Common myeloid progenitor, CD34-positive (primary cell): ENCODE results near the gene ZBTB12.
A peak's percentile ranks its signal among the peaks of the same experiment; 100 is the strongest.
"Not testable (repeated sequence)": the region's sequence is repeated elsewhere in the genome, so short reads cannot be mapped to it uniquely, and the experiment has no call there.

ENCODE experiments used
- CTCF ChIA-PET: fragments of 350-600 bp; sonication (Branson Sonifier 250); formaldehyde crosslinking; loops from one replicate; lab custom pipeline; 2021; ENCODE audit warnings: antibody characterized with exemption; lab: Charles Lee
- POLR2A ChIA-PET: fragments of 350-600 bp; sonication (Branson Sonifier 250); formaldehyde crosslinking; loops from one replicate; lab custom pipeline; 2021; ENCODE audit warnings: antibody characterized with exemption; lab: Charles Lee
- DNase-seq, 3 donors: peaks; one replicate each; pipeline versions ENCODE4 v3.0.0 to v3.0.0-alpha.2; 2013
- H3K27ac ChIP-seq, 2 experiments: 1 replicate in 1 of 2; 2 replicates in 1 of 2; pipeline ENCODE4 v1.7.0; 2013; ENCODE audit warnings: inconsistent platforms in 2 of 2, low read length in 2 of 2, mild to moderate bottlenecking in 2 of 2, low read depth in 1 of 2, moderate library complexity in 1 of 2; ENCODE audit not compliant: severe bottlenecking in 2 of 2, insufficient read depth in 1 of 2, poor library complexity in 1 of 2
- H3K27me3 ChIP-seq, 5 experiments: replicated peaks in 2 of 5; 1 replicate in 3 of 5; 2 replicates in 2 of 5; pipeline versions ENCODE4 v1.6.1 to v1.7.0; 2013; ENCODE audit warnings: low read length in 4 of 5, mild to moderate bottlenecking in 2 of 5, moderate library complexity in 2 of 5, inconsistent platforms in 1 of 5; ENCODE audit not compliant: insufficient read depth in 5 of 5, control insufficient read depth in 4 of 5
- H3K36me3 ChIP-seq, 4 experiments: 1 replicate in 2 of 4; 2 replicates in 2 of 4; pipeline versions ENCODE4 v1.6.1 to v1.7.0; 2013; ENCODE audit warnings: low read length in 3 of 4, control low read depth in 1 of 4, mild to moderate bottlenecking in 1 of 4; ENCODE audit not compliant: control insufficient read depth in 4 of 4, insufficient read depth in 4 of 4
- H3K4me1 ChIP-seq, 4 experiments: 1 replicate in 3 of 4; 2 replicates in 1 of 4; pipeline versions ENCODE4 v1.6.1 to v1.7.1; 2013; ENCODE audit warnings: low read length in 3 of 4, mild to moderate bottlenecking in 3 of 4, control low read depth in 1 of 4, inconsistent platforms in 1 of 4, moderate library complexity in 1 of 4; ENCODE audit not compliant: control insufficient read depth in 4 of 4, insufficient read depth in 4 of 4; ENCODE audit errors: control extremely low read depth in 1 of 4
- H3K4me3 ChIP-seq, 7 experiments: 1 replicate in 4 of 7; 2 replicates in 3 of 7; pipeline versions ENCODE4 v1.5.1 to v1.7.0; 2013; ENCODE audit warnings: mild to moderate bottlenecking in 7 of 7, low read length in 6 of 7, moderate library complexity in 6 of 7, inconsistent platforms in 2 of 7, low read depth in 2 of 7, control low read depth in 1 of 7; ENCODE audit not compliant: insufficient read depth in 4 of 7, control insufficient read depth in 1 of 7; ENCODE audit errors: extremely low read depth in 1 of 7
- H3K9me3 ChIP-seq, 5 experiments: 1 replicate in 4 of 5; 2 replicates in 1 of 5; pipeline versions ENCODE4 v1.6.1 to v1.7.1; 2013; ENCODE audit warnings: low read length in 4 of 5, mild to moderate bottlenecking in 2 of 5, inconsistent platforms in 1 of 5, low read depth in 1 of 5, moderate library complexity in 1 of 5; ENCODE audit not compliant: control insufficient read depth in 4 of 5, insufficient read depth in 2 of 5; ENCODE audit errors: control extremely low read depth in 1 of 5
- WGBS: methylation state at CpG from one replicate; pipeline ENCODE4 v1.1.5; 2013; ENCODE audit not compliant: insufficient coverage; 5-methylcytosine and 5-hydroxymethylcytosine counted together

The ZBTB12 gene

GRCh38 chr6:31909298-31909697, 7.4 kb upstream of the ZBTB12 start:
- not testable (repeated sequence) for DNase-seq, H3K27me3 ChIP-seq, H3K36me3 ChIP-seq, H3K9me3 ChIP-seq, H3K27ac ChIP-seq, H3K4me3 ChIP-seq
- H3K4me1 ChIP-seq: peaks cover 0 to 15% (median 0%) of the 10 kb centered on the region in 4 experiments
- 100% methylated on average over 3 of the region's 7 CpGs for WGBS
- ChIA-PET CTCF (interaction anchor here (0.7 to 1.6 kb wide), 2 partner anchors 9 to 13 kb away, joined by 3 read pairs; no protein-coding TSS in a partner anchor), POLR2A (interaction anchor here (0.6 kb wide), 1 partner anchor 12 kb away, joined by 3 read pairs; the partner anchor contains the start of gene EHMT2)

GRCh38 chr6:31908791-31909190, 6.9 kb upstream of the ZBTB12 start:
- WGBS: 80% methylated on average over 1 of the region's 4 CpGs
- ChIA-PET POLR2A (interaction anchor here (0.6 kb wide), 1 partner anchor 11 kb away, joined by 3 read pairs; the partner anchor contains the start of gene EHMT2), CTCF (interaction anchor here (1.6 kb wide), 1 partner anchor 10 kb away, joined by 3 read pairs; no protein-coding TSS in a partner anchor)
- H3K4me3 ChIP-seq: no peak overlapping the region
- H3K27me3 ChIP-seq: no peaks in the 10 kb centered on the region
- DNase-seq: no peak
- no peaks in the 10 kb centered on the region for H3K9me3 ChIP-seq
- no peaks in the 10 kb centered on the region for H3K36me3 ChIP-seq
- peaks cover 0 to 15% (median 0%) of the 10 kb centered on the region in 4 experiments for H3K4me1 ChIP-seq
- no peak overlapping the region for H3K27ac ChIP-seq

GRCh38 chr6:31908255-31908654, 6.4 kb upstream of the ZBTB12 start:
- WGBS: 100% methylated on average over 1 of the region's 5 CpGs
- CTCF ChIA-PET: interaction anchor here (1.4 kb wide), 1 partner anchor 16 kb away, joined by 4 read pairs; no protein-coding TSS in a partner anchor

GRCh38 chr6:31907158-31907813, 5.4 kb upstream of the ZBTB12 start:
- ChIA-PET CTCF (interaction anchor here (0.6 to 1.4 kb wide), 3 partner anchors 17 to 800 kb away, joined by 3 to 4 read pairs (median 4); no protein-coding TSS in a partner anchor), POLR2A (interaction anchor here (0.5 kb wide), 1 partner anchor 1361 kb away, joined by 3 read pairs; no protein-coding TSS in a partner anchor)
- Histone ChIP-seq H3K27me3 (no peaks in the 10 kb centered on the region), H3K4me3 (no peak overlapping the region), H3K27ac (no peak overlapping the region), H3K9me3 (no peaks in the 10 kb centered on the region), H3K36me3 (no peaks in the 10 kb centered on the region), H3K4me1 (peaks cover 2 to 23% (median 8%) of the 10 kb centered on the region in 4 experiments)
- DNase-seq: peak; percentile 38 to 73 (median 69)
- 73% methylated on average over 3 of the region's 7 CpGs for WGBS

More at GRCh38 chr6:31908255-31908654, 6.4 kb upstream of the ZBTB12 start:
- H3K9me3 ChIP-seq, H3K4me3 ChIP-seq, H3K36me3 ChIP-seq, DNase-seq, H3K27me3 ChIP-seq, POLR2A ChIA-PET, H3K27ac ChIP-seq: not testable (repeated sequence)
- peaks cover 0 to 15% (median 0%) of the 10 kb centered on the region in 4 experiments for H3K4me1 ChIP-seq

- CTCF ChIA-PET: interaction anchor here (0.7 to 1.9 kb wide), 3 partner anchors 16 to 29 kb away, joined by 3 to 5 read pairs (median 4); no protein-coding TSS in a partner anchor
- H3K36me3 ChIP-seq, H3K27ac ChIP-seq, H3K27me3 ChIP-seq, DNase-seq, H3K4me3 ChIP-seq, POLR2A ChIA-PET, H3K9me3 ChIP-seq: not testable (repeated sequence)
- peaks cover 2 to 24% (median 9%) of the 10 kb centered on the region in 4 experiments for H3K4me1 ChIP-seq
- 94% methylated on average over 6 of the region's 8 CpGs for WGBS
Observed at GRCh38 chr6:31906727-31907126, 4.8 kb upstream of the ZBTB12 start.

- WGBS: 66% methylated on average over 2 of the region's 4 CpGs
- H3K27me3 ChIP-seq: no peaks in the 10 kb centered on the region
- peaks cover 0 to under 1% (median 0%) of the 10 kb centered on the region in 4 experiments for H3K36me3 ChIP-seq
- H3K27ac ChIP-seq: no peak overlapping the region
- ChIA-PET POLR2A (no interaction called here), CTCF (interaction anchor here (1.9 kb wide), 1 partner anchor 17 kb away, joined by 5 read pairs; no protein-coding TSS in a partner anchor)
- DNase-seq: no peak
- H3K4me3 ChIP-seq: no peak overlapping the region
- no peaks in the 10 kb centered on the region for H3K9me3 ChIP-seq
- peaks cover 2 to 27% (median 12%) of the 10 kb centered on the region in 4 experiments for H3K4me1 ChIP-seq
Observed at GRCh38 chr6:31906122-31906521, 4.2 kb upstream of the ZBTB12 start.

GRCh38 chr6:31905041-31905440, 3.2 kb upstream of the ZBTB12 start:
- ChIA-PET CTCF (interaction anchor here (1.0 to 3.0 kb wide), 3 partner anchors 16 to 47 kb away, joined by 4 to 12 read pairs (median 5); no protein-coding TSS in a partner anchor), POLR2A (no interaction called here)
- Histone ChIP-seq H3K36me3 (peaks cover 0 to 4% (median 0%) of the 10 kb centered on the region in 4 experiments), H3K27me3 (no peaks in the 10 kb centered on the region), H3K27ac (no peak overlapping the region), H3K4me3 (no peak overlapping the region), H3K9me3 (no peaks in the 10 kb centered on the region), H3K4me1 (peaks cover 2 to 31% (median 18%) of the 10 kb centered on the region in 4 experiments)
- no CpG with 5 or more reads among the region's 1 CpG for WGBS
- DNase-seq: no peak
